WTC11 (cell line): ENCODE data around the gene RILP. TPM values are rescaled to one million over a fixed set of nuclear protein-coding genes. Genes with fewer than 3 reads are reported as not detected.
A peak's percentile ranks its signal among the peaks of the same experiment; 100 is the strongest.

Source experiments
- ATAC-seq: fragments of 200-7000 bp; cut with Tn5 transposase; 2 replicates; pipeline ENCODE4 v1.10.0; 2021; ENCODE audit warnings: mild to moderate bottlenecking, moderate library complexity
- Bru-seq: library from RNA; stranded (reverse); fragments of 400-500 nt; gene quantifications from one replicate; lab custom pipeline; 2021; lab: Mats Ljungman, UMichigan
- CTCF ChIA-PET: fragments of 300-600 bp; sonication (Branson Sonifier 250); formaldehyde crosslinking; loops from one replicate; lab custom pipeline; 2021; ENCODE audit warnings: antibody characterized with exemption; lab: Charles Lee
- POLR2A ChIA-PET: fragments of 350-600 bp; sonication (Branson Sonifier 250); formaldehyde crosslinking; loops from one replicate; lab custom pipeline; 2021; ENCODE audit warnings: antibody characterized with exemption; lab: Charles Lee
- DNase-seq: peaks from one replicate; pipeline ENCODE4 v3.0.0; 2021; ENCODE audit warnings: low spot score
- H3K27ac Mint-ChIP-seq: 2 replicates; pipeline ENCODE4 v1.8.0; 2021; ENCODE audit warnings: mixed read lengths
- H3K27me3 Mint-ChIP-seq: 2 replicates; pipeline ENCODE4 v1.8.0; 2021; ENCODE audit warnings: low read depth, mild to moderate bottlenecking, moderate library complexity, mixed read lengths
- H3K36me3 Mint-ChIP-seq: 2 replicates; pipeline ENCODE4 v1.8.0; 2021; ENCODE audit warnings: mixed read lengths
- H3K4me1 Mint-ChIP-seq: 2 replicates; pipeline ENCODE4 v1.8.0; 2022; ENCODE audit warnings: mixed read lengths
- H3K4me3 Mint-ChIP-seq: 2 replicates; pipeline ENCODE4 v1.8.0; 2021; ENCODE audit warnings: mild to moderate bottlenecking, moderate library complexity, mixed read lengths
- H3K9me3 Mint-ChIP-seq: 2 replicates; pipeline ENCODE4 v1.8.0; 2021; ENCODE audit warnings: mixed read lengths
- AFF4 ChIP-seq: sonication (generic); formaldehyde crosslinking; IDR thresholded peaks from 2 replicates; pipeline ENCODE4 v1.8.1; 2023; ENCODE audit warnings: mild to moderate bottlenecking, missing genetic modification reagents, borderline replicate concordance
- CBFB ChIP-seq: sonication (generic); formaldehyde crosslinking; IDR thresholded peaks from 2 replicates; pipeline ENCODE4 v1.8.1; 2022; ENCODE audit warnings: mild to moderate bottlenecking, low read depth, missing genetic modification reagents
- ESRRA ChIP-seq: sonication (generic); formaldehyde crosslinking; IDR thresholded peaks from 2 replicates; pipeline ENCODE4 v1.8.1; 2022; ENCODE audit warnings: mild to moderate bottlenecking, missing genetic modification reagents, borderline replicate concordance
- GABPB1 ChIP-seq: sonication (generic); formaldehyde crosslinking; IDR thresholded peaks from 2 replicates; pipeline ENCODE4 v1.8.1; 2023; ENCODE audit warnings: mild to moderate bottlenecking, missing genetic modification reagents
- JUN ChIP-seq: sonication (generic); formaldehyde crosslinking; IDR thresholded peaks from 2 replicates; pipeline ENCODE4 v1.8.0; 2023; ENCODE audit warnings: mild to moderate bottlenecking, missing genetic modification reagents
- NFATC4 ChIP-seq: fragments of 250-450 bp; sonication (Bioruptor Pico); IDR thresholded peaks from 2 replicates; pipeline ENCODE4 v1.9.0; 2021; ENCODE audit warnings: mild to moderate bottlenecking
- NR2C2 ChIP-seq: sonication (generic); formaldehyde crosslinking; IDR thresholded peaks from 2 replicates; pipeline ENCODE4 v1.8.0; 2022; ENCODE audit warnings: mild to moderate bottlenecking, missing genetic modification reagents
- USF2 ChIP-seq: sonication (generic); formaldehyde crosslinking; IDR thresholded peaks from 2 replicates; pipeline ENCODE4 v1.8.1; 2023; ENCODE audit warnings: mild to moderate bottlenecking, missing genetic modification reagents, moderate library complexity
- ZNF138 ChIP-seq: sonication (generic); formaldehyde crosslinking; conservative IDR thresholded peaks from 2 replicates; pipeline ENCODE4 v1.8.1; 2022; ENCODE audit warnings: mild to moderate bottlenecking, moderate library complexity, missing genetic modification reagents
- ZNF423 ChIP-seq: fragments of 250-450 bp; sonication (Bioruptor Pico); IDR thresholded peaks from 2 replicates; pipeline ENCODE4 v2.1.2; 2022; ENCODE audit warnings: mild to moderate bottlenecking, moderate library complexity
- long read RNA-seq, 3 experiments: library from RNA in 1 of 3; library from capped mRNA in 1 of 3; library from polyadenylated mRNA in 1 of 3; unstranded in 2 of 3; stranded (forward) in 1 of 3; transcript quantifications; one replicate each; pipeline ENCODE4 v2.0.0, GENCODE V29; 2021
- total RNA-seq: library from RNA; stranded (reverse); gene quantifications from 3 replicates; pipeline ENCODE4 v1.2.3, GENCODE V29; 2021
- TF ChIP-seq, protein P1 (sequence below): sonication (generic); formaldehyde crosslinking; IDR thresholded peaks from 2 replicates; pipeline ENCODE4 v1.8.1; 2022; ENCODE audit warnings: mild to moderate bottlenecking, missing genetic modification reagents, moderate library complexity, borderline replicate concordance
- TF ChIP-seq, protein P2 (sequence below): fragments of 250-450 bp; sonication (Bioruptor Pico); IDR thresholded peaks from 2 replicates; pipeline ENCODE4 v1.9.0; 2021; ENCODE audit warnings: mild to moderate bottlenecking, borderline replicate concordance
- TF ChIP-seq, protein P3 (sequence below): sonication (generic); formaldehyde crosslinking; IDR thresholded peaks from 2 replicates; pipeline ENCODE4 v1.8.0; 2023; ENCODE audit warnings: mild to moderate bottlenecking, missing genetic modification reagents
- TF ChIP-seq, protein P4 (sequence below): sonication (generic); formaldehyde crosslinking; conservative IDR thresholded peaks from 2 replicates; pipeline ENCODE4 v1.8.1; 2023; ENCODE audit warnings: mild to moderate bottlenecking, low read depth, missing genetic modification reagents, moderate library complexity

RILP gene
- 10.2 to 13.8 TPM (median 11.7 TPM) in 3 replicates for total RNA-seq
- percentile 28 among the genes with signal in this experiment for Bru-seq, nascent RNA
- long read RNA-seq, experiment 1, partial matches to known transcripts, result 19 of 23 reads
- long read RNA-seq, experiment 1, other reads (novel, unspliced or antisense), result 1 of 23 reads
- long read RNA-seq, experiment 2, partial matches to known transcripts, result 16 of 21 reads
- long read RNA-seq, experiment 2, other reads (novel, unspliced or antisense), result 3 of 21 reads
- long read RNA-seq, experiment 3, result 0 reads

- CTCF ChIA-PET, result interaction anchor here (0.7 to 7.2 kb wide), 38 partner anchors 9 to 442 kb away, joined by 3 to 133 read pairs (median 7); partner anchors contain the start of genes INPP5K, PRPF8 and SLC43A2
- Mint-ChIP-seq H3K9me3 (no peaks in the 10 kb centered on the region), H3K36me3 (peaks cover 42% of the 10 kb centered on the region), H3K4me1 (peaks cover 22% of the 10 kb centered on the region), H3K27ac (peak within 1 kb of the TSS; percentile 32; the same call in 1 of the 2 replicates), H3K27me3 (no peaks in the 10 kb centered on the region; the same call in 1 of the 2 replicates), H3K4me3 (peak within 1 kb of the TSS; percentile 72)
- DNase-seq (peak; percentile 57), ATAC-seq (peak; percentile 11)
- TF ChIP-seq, protein P1, sequence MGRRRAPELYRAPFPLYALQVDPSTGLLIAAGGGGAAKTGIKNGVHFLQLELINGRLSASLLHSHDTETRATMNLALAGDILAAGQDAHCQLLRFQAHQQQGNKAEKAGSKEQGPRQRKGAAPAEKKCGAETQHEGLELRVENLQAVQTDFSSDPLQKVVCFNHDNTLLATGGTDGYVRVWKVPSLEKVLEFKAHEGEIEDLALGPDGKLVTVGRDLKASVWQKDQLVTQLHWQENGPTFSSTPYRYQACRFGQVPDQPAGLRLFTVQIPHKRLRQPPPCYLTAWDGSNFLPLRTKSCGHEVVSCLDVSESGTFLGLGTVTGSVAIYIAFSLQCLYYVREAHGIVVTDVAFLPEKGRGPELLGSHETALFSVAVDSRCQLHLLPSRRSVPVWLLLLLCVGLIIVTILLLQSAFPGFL, result no peak
- TF ChIP-seq GABPB1 (CRISPR knock-in tag) (0 out of 2 replicates have a peak, but pooled peaks have one; percentile 26), USF2 (CRISPR knock-in tag) (peak; percentile 35), ESRRA (CRISPR knock-in tag) (peak; percentile 60), AFF4 (no peak)
- POLR2A ChIA-PET, result interaction anchor here (1.0 to 2.3 kb wide), 8 partner anchors 10 to 133 kb away, joined by 3 to 12 read pairs (median 6); partner anchors contain the start of genes INPP5K and SLC43A2
Observed at GRCh38 chr17:1649844-1650501, at the start of gene RILP. Gene RILP (minus strand): TSS chr17:1649866. CDS start chr17:1649804, 62 bp downstream.

DNA sequence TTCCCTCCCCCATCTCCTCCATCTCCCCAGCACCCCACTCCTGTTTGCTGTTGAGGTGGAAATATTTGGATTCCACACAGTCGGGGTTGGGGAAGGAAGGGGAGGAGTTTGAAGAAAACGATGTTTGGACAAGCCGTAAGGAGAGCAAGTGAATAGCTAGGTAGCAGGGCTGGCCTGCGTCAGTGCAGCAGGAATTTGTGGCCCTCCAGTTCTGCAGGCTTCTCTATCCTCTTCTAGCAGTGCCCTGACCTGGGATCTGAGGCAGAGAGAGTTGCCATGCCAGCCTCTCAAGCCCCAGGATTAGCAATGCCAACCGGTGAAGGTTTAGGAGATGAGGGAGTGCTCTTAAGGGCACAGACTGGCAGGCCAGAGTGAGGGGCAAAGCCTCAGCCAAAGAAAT, 48.0 kb upstream of the RILP start:
- no peak for DNase-seq
- ATAC-seq, result no peak
- CTCF ChIA-PET, result interaction anchor here (0.9 to 2.2 kb wide), 2 partner anchors 16 to 48 kb away, joined by 3 to 8 read pairs; partner anchors contain the start of gene RILP
- POLR2A ChIA-PET, result no interaction called here
- Mint-ChIP-seq H3K27me3 (no peaks in the 10 kb centered on the region; the same call in none of the 2 replicates), H3K4me1 (no peaks in the 10 kb centered on the region), H3K27ac (no peak overlapping the region; the same call in 1 of the 2 replicates), H3K36me3 (peaks cover 1% of the 10 kb centered on the region; the same call in 1 of the 2 replicates), H3K9me3 (peaks cover 7% of the 10 kb centered on the region), H3K4me3 (no peak overlapping the region)
- TF ChIP-seq NR2C2 (no peak), GABPB1 (CRISPR knock-in tag) (no peak), CBFB (CRISPR knock-in tag) (no peak), JUN (CRISPR knock-in tag) (no peak), NFATC4 (no peak), ZNF138 (CRISPR knock-in tag) (no peak), ZNF423 (CRISPR knock-in tag) (no peak)
- TF ChIP-seq, protein P2, sequence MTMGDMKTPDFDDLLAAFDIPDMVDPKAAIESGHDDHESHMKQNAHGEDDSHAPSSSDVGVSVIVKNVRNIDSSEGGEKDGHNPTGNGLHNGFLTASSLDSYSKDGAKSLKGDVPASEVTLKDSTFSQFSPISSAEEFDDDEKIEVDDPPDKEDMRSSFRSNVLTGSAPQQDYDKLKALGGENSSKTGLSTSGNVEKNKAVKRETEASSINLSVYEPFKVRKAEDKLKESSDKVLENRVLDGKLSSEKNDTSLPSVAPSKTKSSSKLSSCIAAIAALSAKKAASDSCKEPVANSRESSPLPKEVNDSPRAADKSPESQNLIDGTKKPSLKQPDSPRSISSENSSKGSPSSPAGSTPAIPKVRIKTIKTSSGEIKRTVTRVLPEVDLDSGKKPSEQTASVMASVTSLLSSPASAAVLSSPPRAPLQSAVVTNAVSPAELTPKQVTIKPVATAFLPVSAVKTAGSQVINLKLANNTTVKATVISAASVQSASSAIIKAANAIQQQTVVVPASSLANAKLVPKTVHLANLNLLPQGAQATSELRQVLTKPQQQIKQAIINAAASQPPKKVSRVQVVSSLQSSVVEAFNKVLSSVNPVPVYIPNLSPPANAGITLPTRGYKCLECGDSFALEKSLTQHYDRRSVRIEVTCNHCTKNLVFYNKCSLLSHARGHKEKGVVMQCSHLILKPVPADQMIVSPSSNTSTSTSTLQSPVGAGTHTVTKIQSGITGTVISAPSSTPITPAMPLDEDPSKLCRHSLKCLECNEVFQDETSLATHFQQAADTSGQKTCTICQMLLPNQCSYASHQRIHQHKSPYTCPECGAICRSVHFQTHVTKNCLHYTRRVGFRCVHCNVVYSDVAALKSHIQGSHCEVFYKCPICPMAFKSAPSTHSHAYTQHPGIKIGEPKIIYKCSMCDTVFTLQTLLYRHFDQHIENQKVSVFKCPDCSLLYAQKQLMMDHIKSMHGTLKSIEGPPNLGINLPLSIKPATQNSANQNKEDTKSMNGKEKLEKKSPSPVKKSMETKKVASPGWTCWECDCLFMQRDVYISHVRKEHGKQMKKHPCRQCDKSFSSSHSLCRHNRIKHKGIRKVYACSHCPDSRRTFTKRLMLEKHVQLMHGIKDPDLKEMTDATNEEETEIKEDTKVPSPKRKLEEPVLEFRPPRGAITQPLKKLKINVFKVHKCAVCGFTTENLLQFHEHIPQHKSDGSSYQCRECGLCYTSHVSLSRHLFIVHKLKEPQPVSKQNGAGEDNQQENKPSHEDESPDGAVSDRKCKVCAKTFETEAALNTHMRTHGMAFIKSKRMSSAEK, result no peak
- TF ChIP-seq, protein P3, sequence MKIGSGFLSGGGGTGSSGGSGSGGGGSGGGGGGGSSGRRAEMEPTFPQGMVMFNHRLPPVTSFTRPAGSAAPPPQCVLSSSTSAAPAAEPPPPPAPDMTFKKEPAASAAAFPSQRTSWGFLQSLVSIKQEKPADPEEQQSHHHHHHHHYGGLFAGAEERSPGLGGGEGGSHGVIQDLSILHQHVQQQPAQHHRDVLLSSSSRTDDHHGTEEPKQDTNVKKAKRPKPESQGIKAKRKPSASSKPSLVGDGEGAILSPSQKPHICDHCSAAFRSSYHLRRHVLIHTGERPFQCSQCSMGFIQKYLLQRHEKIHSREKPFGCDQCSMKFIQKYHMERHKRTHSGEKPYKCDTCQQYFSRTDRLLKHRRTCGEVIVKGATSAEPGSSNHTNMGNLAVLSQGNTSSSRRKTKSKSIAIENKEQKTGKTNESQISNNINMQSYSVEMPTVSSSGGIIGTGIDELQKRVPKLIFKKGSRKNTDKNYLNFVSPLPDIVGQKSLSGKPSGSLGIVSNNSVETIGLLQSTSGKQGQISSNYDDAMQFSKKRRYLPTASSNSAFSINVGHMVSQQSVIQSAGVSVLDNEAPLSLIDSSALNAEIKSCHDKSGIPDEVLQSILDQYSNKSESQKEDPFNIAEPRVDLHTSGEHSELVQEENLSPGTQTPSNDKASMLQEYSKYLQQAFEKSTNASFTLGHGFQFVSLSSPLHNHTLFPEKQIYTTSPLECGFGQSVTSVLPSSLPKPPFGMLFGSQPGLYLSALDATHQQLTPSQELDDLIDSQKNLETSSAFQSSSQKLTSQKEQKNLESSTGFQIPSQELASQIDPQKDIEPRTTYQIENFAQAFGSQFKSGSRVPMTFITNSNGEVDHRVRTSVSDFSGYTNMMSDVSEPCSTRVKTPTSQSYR (CRISPR knock-in tag), result no peak
- TF ChIP-seq, protein P4, sequence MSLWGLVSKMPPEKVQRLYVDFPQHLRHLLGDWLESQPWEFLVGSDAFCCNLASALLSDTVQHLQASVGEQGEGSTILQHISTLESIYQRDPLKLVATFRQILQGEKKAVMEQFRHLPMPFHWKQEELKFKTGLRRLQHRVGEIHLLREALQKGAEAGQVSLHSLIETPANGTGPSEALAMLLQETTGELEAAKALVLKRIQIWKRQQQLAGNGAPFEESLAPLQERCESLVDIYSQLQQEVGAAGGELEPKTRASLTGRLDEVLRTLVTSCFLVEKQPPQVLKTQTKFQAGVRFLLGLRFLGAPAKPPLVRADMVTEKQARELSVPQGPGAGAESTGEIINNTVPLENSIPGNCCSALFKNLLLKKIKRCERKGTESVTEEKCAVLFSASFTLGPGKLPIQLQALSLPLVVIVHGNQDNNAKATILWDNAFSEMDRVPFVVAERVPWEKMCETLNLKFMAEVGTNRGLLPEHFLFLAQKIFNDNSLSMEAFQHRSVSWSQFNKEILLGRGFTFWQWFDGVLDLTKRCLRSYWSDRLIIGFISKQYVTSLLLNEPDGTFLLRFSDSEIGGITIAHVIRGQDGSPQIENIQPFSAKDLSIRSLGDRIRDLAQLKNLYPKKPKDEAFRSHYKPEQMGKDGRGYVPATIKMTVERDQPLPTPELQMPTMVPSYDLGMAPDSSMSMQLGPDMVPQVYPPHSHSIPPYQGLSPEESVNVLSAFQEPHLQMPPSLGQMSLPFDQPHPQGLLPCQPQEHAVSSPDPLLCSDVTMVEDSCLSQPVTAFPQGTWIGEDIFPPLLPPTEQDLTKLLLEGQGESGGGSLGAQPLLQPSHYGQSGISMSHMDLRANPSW, result no peak
